ENCODE data around the gene RFTN1.

The RFTN1 gene

DNA sequence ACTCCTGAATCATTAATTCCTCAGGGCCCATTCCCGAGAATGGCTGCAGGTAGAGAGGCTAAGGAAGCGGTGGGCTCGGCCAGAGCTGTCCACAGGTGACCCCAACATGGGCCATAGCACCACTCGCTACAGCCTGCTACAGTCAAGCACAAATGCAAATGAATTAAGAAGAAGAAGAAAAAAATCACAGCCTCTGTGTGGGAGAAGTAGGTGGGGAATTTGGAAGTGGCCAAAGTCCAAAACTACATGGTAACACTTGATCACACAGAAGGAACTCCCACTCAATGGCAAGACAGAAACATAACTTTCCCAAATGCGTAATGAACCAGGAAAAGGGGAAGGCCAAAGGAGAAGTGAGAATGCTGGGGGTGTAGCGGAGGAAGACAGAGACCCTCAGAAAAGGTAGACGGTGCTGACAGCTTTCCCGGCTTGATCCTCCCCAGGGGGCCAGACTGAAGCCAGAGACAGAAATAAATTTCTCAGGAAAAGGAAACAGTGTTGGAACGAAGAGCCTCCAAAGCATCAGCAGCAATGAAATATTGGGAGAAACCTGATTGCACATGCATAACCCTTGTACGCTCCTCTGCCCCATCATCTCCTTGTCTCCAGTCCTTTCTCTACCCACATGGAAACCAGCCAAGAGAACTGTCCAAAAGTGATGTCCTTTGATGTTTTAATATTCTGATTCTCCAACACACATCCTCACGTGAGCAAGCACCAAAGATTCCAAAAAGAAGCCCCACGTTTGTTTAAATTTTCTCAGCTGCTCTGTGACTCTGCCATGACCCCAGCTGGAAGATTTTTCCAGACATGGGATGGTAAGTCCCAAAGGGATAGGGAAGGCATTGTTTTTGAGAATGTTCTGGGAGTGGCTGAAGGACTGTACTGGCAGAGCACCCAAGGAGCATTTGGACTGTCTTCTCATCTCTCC lies 140.9 kb downstream of the RFTN1 start:
- DNase-seq, result no peak

DNA sequence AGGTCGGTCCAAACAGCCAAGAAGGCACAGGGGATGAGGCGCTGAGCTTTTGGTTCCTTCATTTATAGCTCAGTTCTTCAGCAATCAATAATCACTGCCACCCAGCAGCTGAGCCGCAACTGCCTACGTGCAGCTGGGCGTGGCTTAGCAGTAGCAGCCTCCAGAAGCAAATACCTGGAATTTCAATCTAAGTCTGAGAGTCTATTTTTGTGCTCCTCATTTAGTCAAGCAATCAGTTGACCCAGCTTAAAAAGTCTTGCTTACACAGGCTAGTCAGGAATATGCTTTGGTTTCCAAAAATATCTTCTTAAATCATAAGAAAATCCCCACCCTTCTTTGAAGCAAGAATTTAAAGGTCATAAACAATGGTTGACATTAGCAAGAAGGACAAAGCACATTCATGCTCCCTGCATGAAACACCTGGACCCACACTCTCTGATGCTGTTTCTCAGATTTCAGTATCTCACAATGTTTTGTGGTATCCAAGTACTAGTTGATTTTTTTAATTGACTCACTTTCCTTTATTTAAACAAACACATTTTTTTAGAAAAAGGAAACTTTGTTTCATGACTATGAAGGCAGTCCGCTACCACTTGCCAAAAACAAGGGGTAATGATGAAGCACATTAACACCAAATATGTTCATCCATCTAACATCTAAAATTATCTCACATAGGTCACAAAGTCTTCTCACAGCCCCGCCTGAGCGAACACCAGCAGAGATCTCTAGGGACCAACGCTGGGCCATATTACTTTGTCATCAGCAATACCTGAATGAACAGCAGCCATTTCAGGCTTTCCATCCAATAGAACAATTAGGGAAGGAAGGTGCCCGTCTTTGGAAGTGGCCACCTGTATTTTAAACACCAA lies 142.4 kb downstream of the RFTN1 start:
- DNase-seq, result peak; percentile 18

GRCh38 chr3:16370503-16370871 lies 143.0 kb downstream of the RFTN1 start:
- no peak for DNase-seq

GRCh38 chr3:16369885-16370284 lies 143.6 kb downstream of the RFTN1 start:
- no peak for DNase-seq

GRCh38 chr3:16369276-16369675 lies 144.2 kb downstream of the RFTN1 start:
- DNase-seq, result peak; percentile 16

DNA sequence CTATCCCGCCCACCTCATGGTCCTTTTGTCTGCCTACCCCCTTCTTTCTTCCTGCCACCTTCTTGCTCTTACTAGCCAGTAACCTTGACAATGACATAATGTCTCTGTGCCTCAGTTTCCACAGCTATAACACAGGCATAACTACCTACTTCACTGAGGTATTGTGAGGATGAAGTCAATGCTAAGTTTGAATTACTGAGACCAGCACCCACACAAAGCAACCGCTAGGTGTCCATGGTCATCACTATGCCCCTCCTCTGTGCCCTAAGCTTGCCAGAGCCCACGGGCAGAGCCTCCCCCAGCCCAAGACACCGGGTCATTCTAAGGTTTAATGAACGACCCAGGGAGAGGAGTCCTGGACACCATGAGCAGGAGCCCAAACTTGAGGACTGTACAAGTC lies 146.9 kb downstream of the RFTN1 start:
- no peak for DNase-seq

GRCh38 chr3:16365491-16366128 lies 147.9 kb downstream of the RFTN1 start:
- no peak for DNase-seq

- DNase-seq, result no peak
Measured at GRCh38 chr3:16364963-16365362, 148.5 kb downstream of the RFTN1 start.

DNA sequence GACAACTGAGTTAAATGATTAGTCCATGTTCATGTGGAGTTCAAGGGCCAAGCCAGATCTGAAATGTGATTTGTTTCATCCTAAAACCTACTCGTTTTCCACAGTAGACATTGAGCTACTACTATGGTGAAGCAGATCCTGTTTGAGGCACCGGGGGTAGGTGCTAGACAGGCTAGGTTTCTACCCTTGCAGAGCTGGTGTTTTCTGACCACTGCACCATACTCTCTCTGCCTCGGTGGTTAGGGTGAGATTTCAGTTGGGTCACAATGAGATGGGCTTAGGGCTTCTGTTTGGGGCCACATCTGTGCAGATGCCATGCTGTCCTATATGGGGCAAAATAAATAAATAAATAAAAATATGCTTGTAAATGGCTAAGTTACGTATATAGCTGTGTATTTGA lies 149.2 kb downstream of the RFTN1 start:
- no peak for DNase-seq

DNA sequence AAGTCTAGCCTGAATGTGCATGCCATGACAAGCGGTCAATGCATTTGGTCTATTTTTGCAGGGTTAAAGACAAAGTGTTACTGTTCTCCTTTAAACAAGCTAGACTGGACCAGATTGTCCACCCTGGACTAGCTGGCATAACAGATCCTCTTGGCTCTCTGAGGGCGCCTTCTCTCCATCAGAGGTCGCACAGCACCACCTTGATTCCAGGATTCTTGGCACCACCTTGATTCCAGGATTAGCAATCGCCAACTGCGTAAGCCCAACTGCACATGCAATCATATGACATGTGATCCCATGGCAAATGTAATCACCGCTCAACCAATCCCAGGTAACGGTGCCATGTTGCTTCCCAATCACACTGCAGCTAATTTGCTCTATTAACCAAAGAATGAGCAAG lies 149.9 kb downstream of the RFTN1 start:
- DNase-seq, result no peak

- DNase-seq, result no peak
Measured at GRCh38 chr3:16362770-16363169, 150.7 kb downstream of the RFTN1 start.

DNA sequence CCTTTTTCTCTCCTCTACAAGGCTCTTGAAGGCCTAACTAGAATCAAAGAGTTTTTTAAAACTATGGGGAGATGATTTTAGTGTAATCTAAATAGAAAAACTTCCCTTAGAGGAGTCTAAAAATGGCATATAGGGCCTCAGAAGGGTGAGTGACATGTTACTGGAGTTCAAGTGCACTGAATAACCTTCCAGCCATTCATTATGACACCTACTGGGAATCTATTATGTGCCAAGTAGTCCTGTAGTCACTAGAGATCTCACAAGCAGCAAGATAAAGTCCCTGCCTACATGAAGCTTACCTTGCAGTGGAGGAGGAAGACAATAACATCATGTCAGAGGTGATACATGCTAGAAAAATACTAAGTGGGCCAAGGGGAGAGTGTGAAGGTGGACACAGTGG lies 152.4 kb downstream of the RFTN1 start:
- DNase-seq, result no peak

DNA sequence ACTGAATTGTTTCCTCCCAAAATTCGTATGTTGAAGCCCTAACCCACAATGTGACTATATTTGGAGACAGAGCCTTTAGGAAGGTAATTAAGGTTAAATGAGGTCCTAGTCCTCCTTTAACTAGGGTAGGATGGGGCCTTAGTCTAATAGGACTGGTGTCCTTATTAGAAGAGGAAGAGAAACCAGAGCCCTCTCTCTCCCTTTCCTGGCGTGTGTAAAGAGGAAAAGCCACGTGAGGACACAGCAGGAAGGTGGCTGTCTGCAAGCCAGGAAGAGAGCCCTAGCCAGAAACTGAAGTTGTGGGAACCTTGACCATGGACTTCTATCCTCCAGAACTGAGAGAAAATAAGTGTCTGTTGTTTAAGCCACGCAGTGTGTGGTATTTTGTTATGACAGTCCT lies 154.2 kb downstream of the RFTN1 start:
- no peak for DNase-seq

DNA sequence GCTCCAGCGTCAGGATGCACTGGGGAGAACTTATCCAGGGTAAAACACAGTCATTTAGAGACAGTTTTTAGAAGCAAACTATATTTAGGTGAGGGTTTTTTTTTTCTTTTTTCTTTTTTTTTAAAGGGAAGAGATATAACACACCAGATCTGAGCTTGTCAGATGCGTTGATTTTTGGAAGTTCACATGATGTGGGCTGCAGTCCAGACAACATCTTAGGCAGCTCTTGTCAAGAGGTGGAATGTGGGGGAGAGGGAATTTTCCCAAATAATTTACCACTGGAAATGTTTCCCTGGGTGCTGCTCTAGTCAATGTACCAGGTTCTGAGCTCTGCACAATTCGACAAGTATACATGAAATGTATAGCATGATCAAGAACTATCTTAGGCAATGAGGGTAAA lies 155.2 kb downstream of the RFTN1 start:
- DNase-seq, result no peak

DNA sequence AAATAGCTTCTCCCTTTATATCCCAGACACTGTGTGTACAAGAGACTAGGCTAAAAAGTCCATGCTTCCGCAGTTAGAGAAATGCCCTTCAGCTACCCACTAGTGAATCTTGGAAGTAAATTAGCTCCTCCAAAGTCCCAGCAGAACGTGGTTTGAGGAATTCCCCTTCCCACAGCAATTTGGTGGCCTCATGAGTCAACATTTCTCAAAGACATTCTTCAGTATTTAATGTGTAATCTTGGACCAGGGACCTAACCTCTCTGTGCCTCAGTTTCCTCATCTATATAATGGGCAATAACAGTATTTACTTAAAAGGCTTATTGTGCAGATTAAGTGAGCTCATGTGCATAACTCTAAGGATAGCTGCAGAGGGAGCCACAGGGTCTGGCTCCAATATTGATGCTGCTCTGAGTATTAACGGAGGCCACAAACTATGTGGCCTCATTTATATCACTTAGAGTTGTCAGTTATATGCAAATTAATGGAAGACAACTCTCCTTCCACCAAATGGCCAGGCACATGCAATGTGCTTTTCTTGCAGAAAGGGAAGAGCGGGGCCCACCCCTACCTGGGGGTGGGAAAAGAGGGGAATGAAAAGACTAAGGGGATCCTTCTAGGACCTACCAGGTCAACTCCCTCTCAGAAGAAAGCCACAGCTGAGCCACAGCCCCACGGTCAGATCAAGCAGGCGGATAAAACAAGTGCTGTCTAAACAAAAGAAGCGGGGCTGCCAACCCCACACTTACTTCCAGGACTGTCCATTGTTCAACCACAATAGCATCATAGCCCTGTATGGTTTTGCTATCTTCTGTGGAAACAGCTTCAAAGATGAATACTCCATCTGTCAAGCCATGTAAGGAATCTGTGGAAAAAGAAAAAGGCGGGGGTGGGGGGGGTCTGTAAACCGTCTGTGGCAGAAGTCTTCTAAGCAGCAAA lies 156.0 kb downstream of the RFTN1 start:
- DNase-seq, result no peak

DNA sequence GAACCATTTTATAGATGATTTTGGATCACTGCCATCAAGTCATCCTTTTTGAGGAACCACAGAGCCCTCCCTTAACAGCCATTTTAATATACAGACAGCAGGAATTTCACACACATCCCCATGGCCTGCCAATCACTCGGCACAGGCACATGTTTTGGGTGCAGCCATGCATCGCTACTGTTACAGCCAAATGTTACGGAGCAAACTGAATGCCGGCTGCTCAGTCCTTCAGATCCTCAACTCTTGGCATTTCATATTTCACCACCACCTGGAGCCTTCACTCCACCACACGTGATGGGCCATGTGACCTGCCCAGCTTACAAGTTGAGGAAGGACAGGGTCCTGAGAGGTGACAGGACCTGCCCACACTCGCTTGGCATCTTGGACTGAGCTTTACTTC lies 157.7 kb downstream of the RFTN1 start:
- no peak for DNase-seq

- no peak for DNase-seq
Measured at GRCh38 chr3:16354291-16354690, 159.2 kb downstream of the RFTN1 start.

GRCh38 chr3:16352428-16352827 lies 161.1 kb downstream of the RFTN1 start:
- DNase-seq, result no peak

GRCh38 chr3:16350597-16351318 lies 162.7 kb downstream of the RFTN1 start:
- DNase-seq, result no peak

GRCh38 chr3:16349986-16350596 lies 163.4 kb downstream of the RFTN1 start:
- no peak for DNase-seq

- DNase-seq, result no peak
Measured at GRCh38 chr3:16347548-16347947, 166.0 kb downstream of the RFTN1 start.
